HT1080 (cell line): ENCODE data around the gene ZNF598. TPM values are rescaled to one million over a fixed set of nuclear protein-coding genes. Genes with fewer than 3 reads are reported as not detected.

ENCODE experiments used
- DNase-seq: peaks from one replicate; pipeline ENCODE4 v3.0.0-alpha.2; 2015; ENCODE audit warnings: low read depth
- total RNA-seq: library from RNA; depleted of rRNA; stranded (reverse); fragments of >200 nt; shearing (Covaris generic); gene quantifications from 2 replicates; pipeline ENCODE4 v1.2.3, GENCODE V29; 2014

ZNF598 gene
- total RNA-seq, 1 experiment from 2014 or later = 46.2 TPM

DNA sequence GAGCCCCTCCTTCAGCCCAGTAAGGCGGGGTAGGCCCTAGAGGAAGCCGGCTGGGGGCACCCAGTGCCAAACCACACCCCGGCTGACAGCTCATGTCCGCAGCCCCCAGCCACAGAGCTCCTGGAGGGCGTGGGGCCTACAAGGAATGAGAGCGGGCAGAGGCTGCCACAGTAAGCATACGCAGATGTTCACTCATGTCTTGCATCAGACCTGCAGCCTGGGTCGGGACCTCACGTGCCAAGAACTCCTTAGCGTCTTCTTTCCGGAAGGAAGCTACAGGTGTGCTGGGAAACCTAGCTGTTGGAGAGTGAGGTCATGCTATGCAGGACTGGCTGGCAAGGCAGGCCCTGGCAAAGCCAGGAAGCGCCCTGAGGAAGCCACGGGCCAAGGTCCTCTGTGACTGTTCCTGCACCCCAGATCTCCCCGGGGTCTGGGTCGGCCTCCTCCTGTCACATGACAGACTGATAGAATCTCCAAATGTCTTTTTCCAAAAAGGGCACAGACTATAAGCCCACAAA lies 1.6 kb downstream of the ZNF598 start:
- DNase-seq = peak; percentile 91

- DNase-seq = no peak
Observed at GRCh38 chr16:2007081-2007836, 2.4 kb downstream of the ZNF598 start.

GRCh38 chr16:2006317-2006716 lies 3.3 kb downstream of the ZNF598 start:
- no peak for DNase-seq

GRCh38 chr16:2005646-2006045 lies 4.0 kb downstream of the ZNF598 start:
- DNase-seq = no peak

DNA sequence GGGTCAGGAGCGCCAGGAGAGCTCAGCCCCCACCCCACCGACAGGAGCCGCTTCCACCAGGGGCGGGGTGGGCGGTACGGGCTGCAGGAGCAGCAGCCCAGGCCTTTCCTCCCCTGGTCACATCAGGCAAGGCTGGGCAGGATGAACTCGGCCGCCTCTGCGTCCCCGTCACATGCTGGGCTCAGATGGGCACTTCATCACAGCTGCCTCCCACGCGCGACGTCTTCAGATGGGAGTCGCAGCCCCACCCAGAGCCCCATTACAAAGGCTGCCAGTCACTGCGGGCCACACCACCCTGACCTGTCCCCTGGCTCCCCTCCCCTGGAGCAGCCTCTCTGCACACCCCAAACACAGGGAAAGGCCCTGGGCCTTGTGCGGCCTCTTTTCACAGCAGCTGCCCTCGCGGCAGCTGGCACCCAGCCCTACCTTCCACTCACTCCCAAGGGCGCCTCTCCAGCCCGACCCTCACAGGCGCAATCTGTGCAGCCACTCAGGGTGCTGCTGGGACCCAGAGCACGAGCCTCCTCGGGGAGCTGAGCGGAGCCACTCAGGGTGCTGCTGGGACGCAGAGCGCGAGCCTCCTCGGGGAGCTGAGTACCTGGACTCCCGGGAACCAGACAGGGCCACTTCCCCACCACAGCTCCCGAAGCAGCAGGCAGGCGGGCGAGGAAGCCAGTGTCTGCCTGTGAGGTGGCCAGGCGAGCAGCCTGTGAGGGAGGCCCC lies 4.7 kb downstream of the ZNF598 start:
- no peak for DNase-seq

DNA sequence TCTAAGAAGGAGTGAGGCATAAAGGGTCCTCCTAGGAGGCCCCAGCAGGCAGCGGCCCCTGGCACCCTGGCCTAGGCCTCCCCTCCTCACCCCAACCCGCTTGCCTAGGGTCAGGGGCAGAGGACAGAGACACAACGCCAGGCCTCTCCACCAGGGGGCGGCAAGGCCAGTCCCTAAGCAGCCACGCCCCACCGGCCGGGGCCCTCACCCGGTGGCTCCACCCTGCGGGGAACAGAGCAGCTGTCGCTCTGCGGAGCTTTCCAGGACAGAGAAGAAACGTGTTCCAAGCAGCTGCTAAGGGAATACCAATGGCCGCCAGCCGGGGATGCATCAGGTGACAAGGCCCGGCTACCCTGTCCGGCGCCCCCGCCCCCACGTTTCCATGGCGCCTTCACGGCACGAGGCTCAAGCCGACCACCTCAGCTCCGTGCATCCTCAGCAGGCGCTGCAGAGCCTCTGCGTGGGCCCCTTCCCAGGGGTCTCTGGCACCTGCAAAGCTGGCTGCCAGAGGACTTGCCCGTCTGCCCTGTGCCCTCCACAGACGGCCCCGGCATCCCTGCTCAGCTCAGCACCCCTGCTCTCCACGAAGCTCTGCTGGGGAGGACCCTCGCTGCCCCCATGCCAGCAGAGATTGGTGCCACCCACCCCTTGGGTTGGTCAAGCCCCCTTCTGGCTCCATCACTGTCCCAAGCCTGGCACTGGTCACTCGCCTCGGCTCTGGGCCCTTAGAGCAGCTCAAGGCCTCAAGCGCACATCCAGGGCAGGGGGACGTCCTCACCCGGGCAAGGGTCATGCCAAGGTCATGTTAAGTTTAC lies 5.6 kb downstream of the ZNF598 start:
- DNase-seq = peak; percentile 63

- DNase-seq = no peak
Observed at GRCh38 chr16:2003231-2003826, 6.3 kb downstream of the ZNF598 start.

GRCh38 chr16:2002406-2003230 lies 7.0 kb downstream of the ZNF598 start:
- no peak for DNase-seq

- no peak for DNase-seq
Observed at GRCh38 chr16:2001456-2002355, 7.9 kb downstream of the ZNF598 start.

DNA sequence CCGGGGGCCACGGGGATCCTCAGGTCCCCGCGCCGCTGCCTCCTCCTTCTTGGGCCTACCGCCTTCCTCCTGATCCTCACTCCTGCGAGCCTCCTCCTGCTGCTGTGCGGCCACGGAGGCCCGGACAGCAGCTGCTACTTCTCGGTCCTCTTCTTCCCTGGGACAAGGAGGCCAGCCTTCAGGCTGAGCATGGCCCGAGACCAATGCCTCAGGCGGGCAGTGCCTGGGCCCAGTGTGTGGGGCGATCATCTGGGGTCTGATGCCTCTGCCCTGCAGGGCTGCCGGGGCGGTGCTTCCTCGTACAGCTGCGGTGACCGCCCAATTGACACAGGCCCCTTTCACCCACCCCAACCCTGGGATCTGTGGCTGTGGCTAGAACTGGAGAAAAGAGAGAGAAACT lies 8.6 kb downstream of the ZNF598 start:
- DNase-seq = no peak

GRCh38 chr16:1999866-2000514 lies 9.6 kb downstream of the ZNF598 start:
- no peak for DNase-seq

- no peak for DNase-seq
Observed at GRCh38 chr16:1998852-1999801, 10.5 kb downstream of the ZNF598 start.

- no peak for DNase-seq
Observed at GRCh38 chr16:1998360-1998835, 11.2 kb downstream of the ZNF598 start.

GRCh38 chr16:1997494-1998359 lies 11.9 kb downstream of the ZNF598 start:
- no peak for DNase-seq

DNA sequence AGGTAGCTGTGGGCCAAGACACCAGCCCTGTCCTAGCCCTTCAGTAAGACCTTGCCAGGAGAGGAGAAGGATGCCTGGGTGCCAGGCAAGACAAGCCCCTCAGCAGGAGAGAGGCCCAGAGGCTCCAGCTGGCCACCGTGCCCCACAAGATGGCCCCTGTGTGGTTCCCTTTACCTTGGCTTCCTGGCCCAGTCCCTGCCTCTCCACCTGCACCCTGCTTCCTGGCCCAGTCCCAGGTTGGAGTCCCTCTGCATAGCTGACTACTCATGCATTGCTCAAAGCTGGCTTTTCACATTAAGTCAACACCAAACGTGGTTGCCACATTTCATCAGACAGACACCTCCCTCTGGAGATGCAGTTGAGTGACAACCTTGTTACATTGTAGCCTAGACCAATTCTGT lies 15.9 kb downstream of the ZNF598 start:
- no peak for DNase-seq

- no peak for DNase-seq
Observed at GRCh38 chr16:1992704-1993317, 16.8 kb downstream of the ZNF598 start.
